Measurements from ENCODE around the gene PITPNC1. TPM values are rescaled to one million over a fixed set of nuclear protein-coding genes. Genes with fewer than 3 reads are reported as not detected.
A peak's percentile ranks its signal among the peaks of the same experiment; 100 is the strongest.

PITPNC1 gene
- total and polyA plus RNA-seq, 2 of the 13 experiments (the other 11 are each of a cell fraction or from before 2014, with no cell fraction given), result 4.1 to 5.7 TPM

- TF ChIP-seq ZBTB34 (CRISPR knock-in tag; IDR thresholded peaks at IDR 0.05) (peak; percentile 95), ZNF563 (CRISPR knock-in tag; IDR thresholded peaks at IDR 0.05) (peak; percentile 92), ZXDC (CRISPR knock-in tag; IDR thresholded peaks at IDR 0.05) (no peak), FOXA3 (CRISPR knock-in tag; IDR thresholded peaks at IDR 0.05) (peak; percentile 84), CBFB (CRISPR knock-in tag; IDR thresholded peaks at IDR 0.05) (peak; percentile 94), ZFP1 (CRISPR knock-in tag; IDR thresholded peaks at IDR 0.05) (peak; percentile 84; the same call in 1 of the 2 replicates), GABPA (IDR thresholded peaks at IDR 0.05; ENCODE audit: low read depth, low read length) (peak; percentile 73), GABPA (CRISPR knock-in tag; IDR thresholded peaks at IDR 0.05; ENCODE audit: low read depth) (peak; percentile 88), ZNF142 (CRISPR knock-in tag; IDR thresholded peaks at IDR 0.05) (peak; percentile 87), NFATC3 (CRISPR knock-in tag; IDR thresholded peaks at IDR 0.05) (peak; percentile 91; the same call in 1 of the 2 replicates), TEF (CRISPR knock-in tag; IDR thresholded peaks at IDR 0.05) (peak; percentile 76; the same call in 1 of the 2 replicates), HHEX (CRISPR knock-in tag; IDR thresholded peaks at IDR 0.05) (0 out of 2 replicates have a peak, but pooled peaks have one; percentile 36), EED (CRISPR knock-in tag; IDR thresholded peaks at IDR 0.05) (peak; percentile 98), ZFX (CRISPR knock-in tag; IDR thresholded peaks at IDR 0.05; ENCODE audit: low read depth) (peak; percentile 96), ZSCAN25 (CRISPR knock-in tag; IDR thresholded peaks at IDR 0.05) (peak; percentile 31; the same call in 1 of the 2 replicates), ZIK1 (CRISPR knock-in tag; IDR thresholded peaks at IDR 0.05; ENCODE audit: borderline replicate concordance, low read depth) (peak; percentile 92), KDM3A (CRISPR knock-in tag; IDR thresholded peaks at IDR 0.05; ENCODE audit: low read depth) (peak; percentile 96), NRL (CRISPR knock-in tag; IDR thresholded peaks at IDR 0.05; ENCODE audit: borderline replicate concordance) (peak; percentile 93; the same call in 1 of the 2 replicates), ZNF558 (CRISPR knock-in tag; IDR thresholded peaks at IDR 0.05; ENCODE audit: borderline replicate concordance) (no peak), ZSCAN9 (CRISPR knock-in tag; IDR thresholded peaks at IDR 0.05; ENCODE audit: borderline replicate concordance) (peak; percentile 51; the same call in 1 of the 2 replicates)
These were observed 340.7 kb downstream of the PITPNC1 start, which contains the start of gene NOL11 (continued) for GRCh38 chr17:67717624-67718324.
